RWPE2 (cell line): ENCODE results near the gene KLHL21.

Source experiments
- ATAC-seq: fragments of 200-7000 bp; cut with Tn5 transposase; 3 replicates; pipeline ENCODE4 v1.9.1; 2021; ENCODE audit warnings: low read depth
- DNase-seq: peaks from one replicate; pipeline ENCODE4 v3.0.0-alpha.2; 2020; ENCODE audit warnings: low spot score
- H3K27ac ChIP-seq: fragments of 450-650 bp; 2 replicates; pipeline ENCODE4 v1.5.1; 2017; ENCODE audit warnings: mild to moderate bottlenecking; ENCODE audit not compliant: poor library complexity, severe bottlenecking
- H3K27me3 ChIP-seq: fragments of 250-450 bp; sonication (Bioruptor Pico); 2 replicates; pipeline ENCODE4 v1.5.1; 2021; ENCODE audit warnings: mild to moderate bottlenecking, moderate library complexity; ENCODE audit not compliant: insufficient read depth, poor library complexity, severe bottlenecking
- H3K36me3 ChIP-seq: fragments of 250-450 bp; sonication (Bioruptor Pico); 2 replicates; pipeline ENCODE4 v1.5.1; 2020; ENCODE audit warnings: low read depth, mild to moderate bottlenecking, moderate library complexity
- H3K4me1 ChIP-seq: fragments of 250-450 bp; sonication (Bioruptor Pico); 2 replicates; pipeline ENCODE4 v1.5.1; 2021; ENCODE audit warnings: mild to moderate bottlenecking, moderate library complexity; ENCODE audit not compliant: insufficient read depth, poor library complexity, severe bottlenecking
- H3K4me3 ChIP-seq: fragments of 250-450 bp; sonication (Bioruptor Pico); 2 replicates; pipeline ENCODE4 v1.5.1; 2021; ENCODE audit warnings: mild to moderate bottlenecking, moderate library complexity; ENCODE audit not compliant: severe bottlenecking
- H3K9me3 ChIP-seq: fragments of 250-450 bp; sonication (Bioruptor Pico); 2 replicates; pipeline ENCODE4 v1.5.1; 2021; ENCODE audit warnings: mild to moderate bottlenecking, moderate library complexity; ENCODE audit not compliant: severe bottlenecking
- CTCF ChIP-seq: fragments of 450-650 bp; IDR thresholded peaks from one replicate; pipeline ENCODE4 v1.5.1; 2017; ENCODE audit warnings: mild to moderate bottlenecking, moderate library complexity; ENCODE audit not compliant: poor library complexity, severe bottlenecking

KLHL21 gene

DNA sequence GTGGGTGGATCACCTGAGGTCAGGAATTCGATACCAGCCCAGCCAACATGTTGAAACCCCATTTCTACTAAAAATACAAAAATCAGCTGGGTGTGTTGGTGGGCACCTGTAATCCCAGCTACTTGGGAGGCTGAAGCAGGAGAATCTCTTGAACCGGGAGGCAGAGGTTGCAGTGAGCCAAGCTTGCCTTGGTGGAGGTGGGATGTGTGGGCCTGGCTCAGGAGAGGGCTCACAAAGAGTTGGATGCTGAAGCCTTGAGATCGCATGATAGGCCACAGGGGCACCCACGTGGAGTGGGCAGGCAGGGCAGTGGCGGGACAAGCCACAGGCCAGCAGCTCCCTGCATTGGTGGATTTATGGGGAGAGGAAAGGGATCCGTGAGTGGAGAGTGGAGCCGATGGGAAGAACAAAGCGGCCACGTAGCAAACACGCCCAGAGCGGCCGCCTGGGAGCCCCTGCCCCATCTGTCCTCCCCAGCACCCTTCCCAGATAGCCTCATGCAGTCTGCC is 26.4 kb upstream of the KLHL21 start:
- ATAC-seq: no peak
- no peak for TF ChIP-seq CTCF
- peaks cover 62% of the 10 kb centered on the region for H3K36me3 ChIP-seq

GRCh38 chr1:6627841-6628545 is 25.3 kb upstream of the KLHL21 start:
- Histone ChIP-seq H3K4me3 (no peak overlapping the region), H3K27me3 (no peaks in the 10 kb centered on the region), H3K9me3 (no peaks in the 10 kb centered on the region), H3K27ac (no peak overlapping the region), H3K36me3 (peaks cover 63% of the 10 kb centered on the region), H3K4me1 (no peaks in the 10 kb centered on the region)
- DNase-seq (no peak), ATAC-seq (no peak)
- TF ChIP-seq CTCF: no peak

More for the DNA sequence above, 26.4 kb upstream of the KLHL21 start:
- no peaks in the 10 kb centered on the region for H3K27me3 ChIP-seq
- DNase-seq: no peak
- no peak overlapping the region for H3K4me3 ChIP-seq
- H3K4me1 ChIP-seq: no peaks in the 10 kb centered on the region
- no peaks in the 10 kb centered on the region for H3K9me3 ChIP-seq
- H3K27ac ChIP-seq: no peak overlapping the region

GRCh38 chr1:6627031-6627430 is 24.4 kb upstream of the KLHL21 start:
- no peak for ATAC-seq
- Histone ChIP-seq H3K36me3 (peaks cover 73% of the 10 kb centered on the region), H3K27me3 (no peaks in the 10 kb centered on the region), H3K4me1 (no peaks in the 10 kb centered on the region), H3K27ac (no peak overlapping the region), H3K9me3 (no peaks in the 10 kb centered on the region), H3K4me3 (no peak overlapping the region)
- TF ChIP-seq CTCF: no peak
- DNase-seq: no peak

- ATAC-seq (peak; percentile 4; the same call in 2 of the 3 replicates), DNase-seq (no peak)
- Histone ChIP-seq H3K4me1 (no peaks in the 10 kb centered on the region), H3K9me3 (no peaks in the 10 kb centered on the region), H3K36me3 (peaks cover 71% of the 10 kb centered on the region), H3K27me3 (no peaks in the 10 kb centered on the region), H3K4me3 (peak overlapping the region; percentile 83), H3K27ac (peak overlapping the region; percentile 52)
- TF ChIP-seq CTCF: no peak
These were observed 23.0 kb upstream of the KLHL21 start for GRCh38 chr1:6625584-6626149.
